HPDE6-E6E7 (cell line): ENCODE measurements around the gene RBM10.

Experiments
- DNase-seq: peaks from one replicate; pipeline ENCODE4 v3.0.0; 2011; ENCODE audit warnings: missing footprints; ENCODE audit errors: extremely low spot score

The RBM10 gene

GRCh38 chrX:47217121-47217851 lies 72.3 kb downstream of the RBM10 start:
- peak; percentile 70 for DNase-seq

GRCh38 chrX:47217852-47218279 lies 72.8 kb downstream of the RBM10 start:
- peak; percentile 92 for DNase-seq

- DNase-seq: peak; percentile 90
Measured at GRCh38 chrX:47218280-47218919, 73.4 kb downstream of the RBM10 start, which contains the start of gene CDK16. Gene CDK16, plus strand, starts transcription at chrX:47218681. Its CDS starts 4,877 bp downstream, at chrX:47223558.

- DNase-seq: no peak
Measured at GRCh38 chrX:47218920-47219815, 74.1 kb downstream of the RBM10 start.

- DNase-seq: no peak
Measured at GRCh38 chrX:47221756-47222155, 76.7 kb downstream of the RBM10 start.

- DNase-seq: no peak
Measured at GRCh38 chrX:47222751-47223350, 77.8 kb downstream of the RBM10 start.

DNA sequence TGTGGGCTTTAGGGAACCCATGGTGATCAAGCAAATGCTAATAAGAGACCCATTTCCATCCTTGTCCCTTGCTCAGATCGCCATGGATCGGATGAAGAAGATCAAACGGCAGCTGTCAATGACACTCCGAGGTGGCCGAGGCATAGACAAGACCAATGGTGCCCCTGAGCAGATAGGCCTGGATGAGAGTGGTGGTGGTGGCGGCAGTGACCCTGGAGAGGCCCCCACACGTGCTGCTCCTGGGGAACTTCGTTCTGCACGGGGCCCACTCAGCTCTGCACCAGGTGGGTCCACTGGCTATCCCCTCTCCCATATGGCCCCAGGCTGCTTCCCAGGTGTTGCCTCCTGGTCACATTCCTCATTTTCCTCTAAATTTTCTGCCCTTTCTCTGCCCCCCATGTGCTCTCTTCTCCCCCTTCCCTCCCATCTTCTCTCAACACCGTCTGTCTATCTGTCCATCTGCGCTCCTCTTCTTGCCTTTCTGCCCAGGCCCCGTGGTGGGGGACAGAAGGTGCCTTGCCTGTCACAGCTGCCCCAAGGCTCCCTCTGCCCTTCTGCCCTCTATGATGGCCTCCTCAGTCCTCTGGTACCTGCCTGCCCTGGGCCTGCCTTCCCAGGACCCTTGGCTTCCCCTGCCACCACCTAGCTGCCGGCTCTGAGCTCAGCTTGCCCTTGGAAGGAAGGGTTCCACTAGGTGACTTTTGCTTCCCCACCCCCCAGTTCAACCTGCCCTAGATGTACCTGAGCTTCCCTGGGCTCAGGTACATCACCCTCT lies 78.6 kb downstream of the RBM10 start:
- DNase-seq: no peak

DNA sequence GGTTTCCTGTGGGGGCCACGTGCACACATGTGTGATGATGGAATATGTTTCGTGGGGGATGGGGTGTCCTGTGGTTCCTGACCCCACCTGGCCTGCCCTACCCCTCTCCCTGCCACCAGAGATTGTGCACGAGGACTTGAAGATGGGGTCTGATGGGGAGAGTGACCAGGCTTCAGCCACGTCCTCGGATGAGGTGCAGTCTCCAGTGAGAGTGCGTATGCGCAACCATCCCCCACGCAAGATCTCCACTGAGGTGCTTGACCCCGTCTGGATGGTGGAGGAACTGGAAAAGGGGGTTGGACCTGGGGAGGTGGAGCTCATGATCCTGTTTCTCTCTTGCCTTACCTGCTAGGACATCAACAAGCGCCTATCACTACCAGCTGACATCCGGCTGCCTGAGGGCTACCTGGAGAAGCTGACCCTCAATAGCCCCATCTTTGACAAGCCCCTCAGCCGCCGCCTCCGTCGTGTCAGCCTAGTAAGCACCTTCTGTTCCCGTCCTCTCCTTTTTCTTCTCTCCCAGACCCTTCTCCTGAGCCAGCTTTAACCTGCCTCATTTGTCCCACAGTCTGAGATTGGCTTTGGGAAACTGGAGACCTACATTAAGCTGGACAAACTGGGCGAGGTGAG lies 79.4 kb downstream of the RBM10 start:
- DNase-seq: no peak

DNA sequence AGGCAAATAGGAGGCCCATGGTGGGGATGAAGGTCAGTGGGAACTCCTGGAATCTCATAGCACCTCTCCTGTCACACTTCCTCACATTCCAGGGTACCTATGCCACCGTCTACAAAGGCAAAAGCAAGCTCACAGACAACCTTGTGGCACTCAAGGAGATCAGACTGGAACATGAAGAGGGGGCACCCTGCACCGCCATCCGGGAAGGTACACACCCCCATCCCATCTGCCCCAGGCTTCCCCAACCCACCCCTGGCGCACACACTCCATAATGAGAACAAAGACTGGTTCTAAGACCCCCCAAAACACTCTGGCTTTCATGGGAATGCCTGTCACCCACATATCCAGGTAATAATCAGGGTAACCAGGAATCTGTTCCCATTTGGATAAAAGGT lies 79.9 kb downstream of the RBM10 start:
- DNase-seq: no peak

- DNase-seq: no peak
Measured at GRCh38 chrX:47226071-47226470, 81.0 kb downstream of the RBM10 start.

DNA sequence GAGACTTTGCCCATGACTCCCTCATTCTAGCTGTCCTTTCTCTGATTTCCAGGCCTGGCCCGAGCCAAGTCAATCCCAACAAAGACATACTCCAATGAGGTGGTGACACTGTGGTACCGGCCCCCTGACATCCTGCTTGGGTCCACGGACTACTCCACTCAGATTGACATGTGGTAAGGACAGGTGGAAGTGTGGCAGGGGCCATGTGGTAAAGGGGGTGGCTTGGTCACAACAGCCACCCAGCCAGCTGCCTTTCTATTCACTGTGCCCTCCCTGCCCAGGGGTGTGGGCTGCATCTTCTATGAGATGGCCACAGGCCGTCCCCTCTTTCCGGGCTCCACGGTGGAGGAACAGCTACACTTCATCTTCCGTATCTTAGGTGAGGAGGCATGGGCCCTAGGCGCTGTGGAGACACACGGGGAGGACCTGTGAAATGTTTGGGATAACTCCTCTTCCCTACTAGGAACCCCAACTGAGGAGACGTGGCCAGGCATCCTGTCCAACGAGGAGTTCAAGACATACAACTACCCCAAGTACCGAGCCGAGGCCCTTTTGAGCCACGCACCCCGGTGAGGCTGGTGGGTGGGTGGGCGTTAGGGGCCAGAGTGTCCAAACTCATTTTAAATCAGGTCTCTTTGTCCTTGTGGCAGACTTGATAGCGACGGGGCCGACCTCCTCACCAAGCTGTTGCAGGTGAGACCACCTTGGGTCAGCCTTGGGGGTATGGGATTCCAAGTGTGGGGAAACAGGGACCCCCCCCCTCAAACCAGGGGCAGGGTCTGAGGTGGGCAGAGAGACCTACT lies 81.7 kb downstream of the RBM10 start:
- DNase-seq: no peak

DNA sequence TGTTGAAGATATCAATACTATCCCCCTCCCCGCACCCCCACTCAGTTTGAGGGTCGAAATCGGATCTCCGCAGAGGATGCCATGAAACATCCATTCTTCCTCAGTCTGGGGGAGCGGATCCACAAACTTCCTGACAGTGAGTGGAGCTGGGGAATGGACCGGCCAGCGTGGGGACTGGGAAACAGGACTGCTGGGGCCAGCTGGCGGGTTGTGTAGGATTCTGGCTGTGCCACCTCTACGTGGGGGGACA lies 82.2 kb downstream of the RBM10 start:
- no peak for DNase-seq

DNA sequence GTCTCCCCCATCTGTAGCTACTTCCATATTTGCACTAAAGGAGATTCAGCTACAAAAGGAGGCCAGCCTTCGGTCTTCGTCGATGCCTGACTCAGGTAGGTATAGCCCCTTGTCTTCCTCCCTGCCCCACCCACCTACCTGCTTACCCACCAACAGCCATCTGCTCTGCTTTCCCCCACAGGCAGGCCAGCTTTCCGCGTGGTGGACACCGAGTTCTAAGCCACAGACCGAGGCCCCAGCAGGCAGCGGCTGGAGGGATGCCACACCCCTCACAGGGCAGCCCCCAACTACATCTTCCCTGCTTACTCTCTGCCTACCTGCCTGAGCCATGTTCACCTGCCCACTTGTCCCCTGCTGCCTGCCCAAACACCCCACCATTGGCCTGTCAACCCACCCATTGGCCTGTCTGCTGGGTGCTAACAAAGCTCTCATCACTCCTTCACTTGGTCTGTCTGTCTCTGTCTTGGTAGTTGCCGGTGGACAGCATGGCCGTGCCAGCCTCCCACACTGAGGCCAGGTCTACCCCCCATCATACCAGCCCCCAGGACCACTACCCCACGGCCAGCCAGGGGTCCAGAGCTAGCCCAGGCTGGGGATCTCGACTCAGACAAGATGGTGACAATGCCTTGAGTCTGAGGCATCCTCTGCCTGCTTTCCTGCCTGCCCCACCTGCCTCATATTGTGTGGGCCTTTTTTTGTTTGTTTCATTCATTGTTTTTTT lies 83.7 kb downstream of the RBM10 start:
- DNase-seq: no peak

DNA sequence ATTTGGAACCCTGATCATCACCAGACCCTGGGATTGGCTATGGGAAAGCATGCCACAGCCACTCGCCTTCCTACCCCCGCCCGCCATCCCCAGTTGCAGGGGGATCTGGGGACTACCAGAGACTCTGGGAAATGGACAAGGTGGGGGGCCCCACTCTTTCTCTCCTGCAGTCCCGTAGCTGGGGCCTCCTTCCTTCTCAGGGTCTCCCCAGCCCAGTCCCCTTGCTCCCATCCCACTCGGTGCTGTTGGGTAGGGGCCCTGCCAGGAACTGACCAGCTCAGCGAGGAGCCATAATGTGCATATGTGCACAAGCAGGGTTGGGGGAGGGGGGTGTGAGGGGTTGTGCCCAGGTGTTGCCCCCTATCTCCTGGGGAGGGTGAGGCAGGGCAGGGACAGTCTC lies 84.4 kb downstream of the RBM10 start:
- DNase-seq: no peak

DNA sequence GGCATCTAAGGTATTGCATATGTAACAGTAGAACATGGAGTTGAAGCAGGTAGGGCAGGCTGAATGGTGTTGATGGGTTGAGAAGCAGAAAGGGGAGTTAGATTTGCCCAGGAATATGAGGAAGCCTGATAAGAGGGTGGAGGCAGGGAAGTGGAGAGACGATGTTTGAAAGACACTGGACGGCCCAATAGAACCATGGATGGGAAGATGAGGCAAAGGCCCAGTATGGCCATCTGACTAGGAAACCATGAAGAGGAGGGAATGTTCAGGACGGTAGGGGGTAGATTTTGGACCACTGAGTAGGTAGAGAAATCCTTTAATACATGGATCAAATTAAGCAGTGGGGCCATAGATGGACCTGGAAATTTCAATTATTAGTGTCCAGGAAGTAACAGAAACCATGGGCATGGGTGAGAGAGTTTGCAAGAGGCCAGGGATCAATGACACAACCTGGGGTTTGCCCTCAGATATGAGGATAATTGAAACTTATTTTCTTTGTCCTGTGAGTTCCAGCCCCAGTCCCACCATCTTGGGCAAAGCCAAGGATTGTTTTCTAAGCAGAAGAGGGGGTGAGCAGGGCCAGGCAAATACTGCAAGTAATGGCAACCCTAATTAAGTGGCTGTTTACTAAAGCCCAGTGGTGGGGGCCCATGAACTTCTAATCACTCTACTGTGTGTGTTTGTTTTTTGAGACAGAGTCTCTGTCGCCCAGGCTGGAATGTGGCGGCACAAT lies 85.3 kb downstream of the RBM10 start:
- no peak for DNase-seq

DNA sequence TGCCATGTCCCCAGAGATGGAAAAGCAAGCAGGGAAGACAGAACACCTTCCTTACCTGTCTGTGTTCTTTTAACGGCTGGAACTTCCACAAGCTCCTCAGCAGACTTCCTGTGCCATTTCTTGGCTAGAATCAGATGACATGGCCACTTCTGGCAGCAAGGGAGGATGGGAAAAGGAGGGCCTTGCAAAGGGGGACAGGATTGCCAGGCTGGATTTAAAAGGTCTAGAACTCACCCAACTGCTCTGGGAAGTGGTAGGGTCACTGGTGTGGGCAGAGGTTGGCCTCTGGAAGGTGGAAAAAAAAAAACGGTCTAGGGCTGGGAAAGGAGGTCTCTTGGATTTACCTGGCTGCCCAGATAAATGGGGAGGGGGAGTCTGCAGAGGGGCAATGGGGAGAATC lies 86.1 kb downstream of the RBM10 start:
- DNase-seq: no peak

DNA sequence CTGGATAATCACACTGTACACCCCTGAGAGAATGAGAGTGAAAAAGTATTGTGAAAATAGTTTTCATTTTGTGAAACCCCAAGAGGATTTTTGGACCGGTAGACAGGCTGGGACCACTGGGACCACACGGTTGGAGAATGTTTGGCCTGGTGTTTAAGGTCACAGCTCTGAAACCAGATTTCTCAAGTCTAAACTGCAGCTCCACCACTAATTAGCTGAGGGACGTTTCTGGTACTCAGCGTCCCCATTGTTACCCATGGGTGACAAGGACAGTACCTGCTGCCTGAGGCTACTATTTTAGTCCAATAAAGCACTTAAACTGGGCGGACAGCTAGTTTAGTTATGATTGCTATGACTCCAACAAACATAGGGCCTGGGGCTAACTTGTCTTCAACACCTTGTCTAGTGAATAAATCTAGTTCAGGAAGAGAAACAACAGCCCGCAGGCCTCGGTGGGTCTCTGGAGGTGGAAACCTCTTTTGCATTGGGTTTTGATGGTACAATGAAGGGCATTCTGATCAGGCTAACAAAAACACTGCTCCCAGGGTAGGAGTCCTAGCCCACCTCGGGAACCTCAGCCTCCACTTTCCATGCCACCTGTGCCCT lies 87.3 kb downstream of the RBM10 start:
- no peak for DNase-seq

GRCh38 chrX:47232803-47233332 lies 87.8 kb downstream of the RBM10 start, which contains the start of gene USP11:
Gene USP11, plus strand, starts transcription at chrX:47233009. Its CDS starts 35 bp downstream, at chrX:47233044.
- no peak for DNase-seq
